ENCODE results near the gene ENHO. TPM values are rescaled to one million over a fixed set of nuclear protein-coding genes. Genes with fewer than 3 reads are reported as not detected.

The ENHO gene
- total RNA-seq, 1 donor from 2014 or later, result 0.96 TPM

GRCh38 chr9:34555002-34555348 is 32.2 kb upstream of the ENHO start:
- H3K27ac Mint-ChIP-seq, result peak overlapping the region; percentile 33
- no peaks in the 10 kb centered on the region for H3K36me3 Mint-ChIP-seq
- no peaks in the 10 kb centered on the region for H3K9me3 Mint-ChIP-seq
- DNase-seq (ENCODE audit: low spot score in 2 of 2, unreplicated experiment in 2 of 2), result no peak
- TF ChIP-seq, protein P1, sequence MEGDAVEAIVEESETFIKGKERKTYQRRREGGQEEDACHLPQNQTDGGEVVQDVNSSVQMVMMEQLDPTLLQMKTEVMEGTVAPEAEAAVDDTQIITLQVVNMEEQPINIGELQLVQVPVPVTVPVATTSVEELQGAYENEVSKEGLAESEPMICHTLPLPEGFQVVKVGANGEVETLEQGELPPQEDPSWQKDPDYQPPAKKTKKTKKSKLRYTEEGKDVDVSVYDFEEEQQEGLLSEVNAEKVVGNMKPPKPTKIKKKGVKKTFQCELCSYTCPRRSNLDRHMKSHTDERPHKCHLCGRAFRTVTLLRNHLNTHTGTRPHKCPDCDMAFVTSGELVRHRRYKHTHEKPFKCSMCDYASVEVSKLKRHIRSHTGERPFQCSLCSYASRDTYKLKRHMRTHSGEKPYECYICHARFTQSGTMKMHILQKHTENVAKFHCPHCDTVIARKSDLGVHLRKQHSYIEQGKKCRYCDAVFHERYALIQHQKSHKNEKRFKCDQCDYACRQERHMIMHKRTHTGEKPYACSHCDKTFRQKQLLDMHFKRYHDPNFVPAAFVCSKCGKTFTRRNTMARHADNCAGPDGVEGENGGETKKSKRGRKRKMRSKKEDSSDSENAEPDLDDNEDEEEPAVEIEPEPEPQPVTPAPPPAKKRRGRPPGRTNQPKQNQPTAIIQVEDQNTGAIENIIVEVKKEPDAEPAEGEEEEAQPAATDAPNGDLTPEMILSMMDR (IDR thresholded peaks at IDR 0.05; ENCODE audit: unreplicated experiment), result no peak
- H3K27me3 Mint-ChIP-seq (ENCODE audit: low read depth), result peaks cover 5% of the 10 kb centered on the region
- no peak overlapping the region for H3K4me3 Mint-ChIP-seq
- H3K4me1 Mint-ChIP-seq, result peaks cover 44% of the 10 kb centered on the region

DNA sequence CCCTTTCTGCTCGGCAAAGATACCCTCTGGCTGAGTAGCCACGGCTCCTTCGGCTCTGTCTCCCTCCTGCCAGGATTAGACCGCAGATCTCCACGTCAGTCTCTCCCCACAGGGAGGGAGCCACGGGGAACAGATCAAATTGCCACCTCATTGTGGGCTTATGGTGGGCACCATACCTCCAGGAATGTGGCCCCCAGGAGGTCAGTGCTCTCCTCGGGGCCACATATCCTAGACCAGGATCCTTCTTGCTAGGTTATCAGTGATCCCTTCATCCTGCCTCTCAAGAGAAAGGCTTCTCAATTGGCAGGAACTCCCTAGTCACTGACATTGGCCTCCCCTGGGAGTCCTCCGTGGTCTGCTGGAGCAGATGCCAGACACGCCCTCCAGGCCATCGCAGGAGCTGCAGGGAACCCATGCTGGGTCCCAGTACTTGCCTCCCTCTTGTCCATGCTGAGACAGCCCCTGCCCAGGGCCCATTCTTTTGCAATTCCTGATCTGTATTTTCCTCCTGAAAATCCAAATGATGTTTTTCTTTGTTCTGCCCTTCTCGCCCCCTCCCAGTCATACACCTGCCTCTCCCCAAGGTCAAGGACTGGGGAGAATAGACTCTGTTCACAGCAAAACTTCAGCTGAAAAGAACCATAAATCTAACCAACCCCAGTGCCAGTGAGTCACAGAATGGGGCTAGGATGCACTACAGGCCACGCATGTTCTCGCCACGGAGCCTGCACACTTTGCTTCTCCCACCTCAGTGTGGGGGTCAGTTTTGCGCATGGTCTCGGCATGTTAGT is 31.6 kb upstream of the ENHO start:
- Mint-ChIP-seq H3K36me3 (no peaks in the 10 kb centered on the region), H3K27ac (no peak overlapping the region), H3K4me1 (peaks cover 42% of the 10 kb centered on the region), H3K4me3 (no peak overlapping the region), H3K27me3 (ENCODE audit: low read depth) (peaks cover 6% of the 10 kb centered on the region), H3K9me3 (no peaks in the 10 kb centered on the region)
- TF ChIP-seq, protein P1 (IDR thresholded peaks at IDR 0.05; ENCODE audit: unreplicated experiment), result no peak
- no peak for DNase-seq (ENCODE audit: low spot score in 2 of 2, unreplicated experiment in 2 of 2)

DNA sequence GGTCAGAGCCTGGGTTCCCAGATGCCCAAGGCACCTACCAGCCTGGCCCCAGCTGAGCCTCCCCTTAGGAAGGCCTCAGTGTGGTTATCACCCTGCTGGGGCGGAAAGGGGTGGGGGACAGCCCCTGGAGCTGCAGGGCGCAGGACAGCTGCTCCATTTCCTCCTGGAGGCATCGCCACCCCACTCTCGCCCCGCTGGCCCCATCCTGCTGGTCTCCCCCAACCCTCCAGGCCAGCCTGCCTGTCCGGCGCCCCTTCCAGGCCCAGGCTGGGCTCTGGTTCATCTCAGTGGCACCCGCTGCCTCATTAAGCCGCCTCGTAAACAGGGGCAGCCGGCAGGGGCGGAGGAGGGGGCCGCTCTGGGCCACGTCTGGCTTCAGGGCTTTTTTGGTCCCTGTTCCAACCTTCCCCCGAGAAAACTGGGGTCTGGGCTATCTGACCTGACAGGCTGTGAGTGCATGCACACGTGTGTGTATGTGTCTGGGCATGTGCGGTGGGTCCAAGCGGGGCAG is 30.8 kb upstream of the ENHO start:
- Mint-ChIP-seq H3K27me3 (ENCODE audit: low read depth) (peaks cover 5% of the 10 kb centered on the region), H3K36me3 (no peaks in the 10 kb centered on the region), H3K4me1 (peaks cover 37% of the 10 kb centered on the region), H3K9me3 (no peaks in the 10 kb centered on the region), H3K27ac (no peak overlapping the region), H3K4me3 (no peak overlapping the region)
- TF ChIP-seq, protein P1 (IDR thresholded peaks at IDR 0.05; ENCODE audit: unreplicated experiment), result no peak
- DNase-seq (ENCODE audit: low spot score in 2 of 2, unreplicated experiment in 2 of 2), result no peak

- TF ChIP-seq, protein P1 (IDR thresholded peaks at IDR 0.05; ENCODE audit: unreplicated experiment), result no peak
- no peak for DNase-seq (ENCODE audit: low spot score in 2 of 2, unreplicated experiment in 2 of 2)
Measured at GRCh38 chr9:34552986-34553385, 30.2 kb upstream of the ENHO start.

DNA sequence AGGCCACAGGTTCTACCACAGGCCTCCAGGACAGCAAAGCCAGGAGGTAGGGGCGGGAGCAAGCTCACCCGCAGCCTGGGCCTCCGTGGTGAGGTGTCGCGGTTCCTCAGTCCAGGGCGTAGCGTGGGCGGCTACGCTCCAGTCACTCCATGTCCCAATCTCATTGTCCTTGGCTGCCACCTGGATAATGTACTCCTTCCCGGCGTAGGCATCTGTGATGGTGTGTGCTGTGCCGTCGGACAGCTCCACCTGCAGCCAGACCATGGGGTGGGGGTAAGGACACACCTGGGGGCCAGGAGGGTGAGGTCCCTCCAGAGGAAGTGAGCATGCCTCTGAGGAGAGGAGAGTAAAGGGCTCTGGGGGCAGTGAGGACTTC is 29.8 kb upstream of the ENHO start:
- H3K27me3 Mint-ChIP-seq (ENCODE audit: low read depth), result peaks cover 14% of the 10 kb centered on the region
- peaks cover 28% of the 10 kb centered on the region for H3K4me1 Mint-ChIP-seq
- no peaks in the 10 kb centered on the region for H3K36me3 Mint-ChIP-seq
- TF ChIP-seq, protein P1 (IDR thresholded peaks at IDR 0.05; ENCODE audit: unreplicated experiment), result no peak
- no peak for DNase-seq (ENCODE audit: low spot score in 2 of 2, unreplicated experiment in 2 of 2)
- H3K27ac Mint-ChIP-seq, result no peak overlapping the region
- no peak overlapping the region for H3K4me3 Mint-ChIP-seq
- H3K9me3 Mint-ChIP-seq, result no peaks in the 10 kb centered on the region

More at GRCh38 chr9:34552986-34553385, 30.2 kb upstream of the ENHO start:
- no peaks in the 10 kb centered on the region for H3K36me3 Mint-ChIP-seq
- H3K4me3 Mint-ChIP-seq, result no peak overlapping the region
- peaks cover 31% of the 10 kb centered on the region for H3K4me1 Mint-ChIP-seq
- peaks cover 10% of the 10 kb centered on the region for H3K27me3 Mint-ChIP-seq (ENCODE audit: low read depth)
- H3K9me3 Mint-ChIP-seq, result no peaks in the 10 kb centered on the region
- no peak overlapping the region for H3K27ac Mint-ChIP-seq
